ENCODE measurements around the gene PDE5A.

Gene PDE5A

GRCh38 chr4:119570401-119570800 is 58.2 kb downstream of the PDE5A start:
- Histone ChIP-seq H3K4me3 (ENCODE audit: low read length) (no peak overlapping the region), H4K20me1 (ENCODE audit: control insufficient read depth, insufficient read depth, low read depth, low read length) (no peaks in the 10 kb centered on the region), H3F3A (ENCODE audit: control insufficient read depth, insufficient read depth) (no peaks in the 10 kb centered on the region), H3K9me2 (replicated peaks; ENCODE audit: control insufficient read depth, low read length) (no peaks in the 10 kb centered on the region), H3K79me2 (ENCODE audit: control insufficient read depth, low read length) (no peaks in the 10 kb centered on the region), H3K27ac (ENCODE audit: low read depth, low read length) (no peak overlapping the region), H3K4me1 (ENCODE audit: control insufficient read depth, low read length) (no peaks in the 10 kb centered on the region), H3K27me3 (ENCODE audit: control insufficient read depth, low read length) (0 out of 2 replicates have a peak, but pooled peaks cover 5% of the 10 kb centered on the region), H3K9me3 (ENCODE audit: control insufficient read depth, insufficient read depth, low read length) (no peaks in the 10 kb centered on the region), H3K4me2 (ENCODE audit: low read length) (no peak overlapping the region), H3K36me3 (ENCODE audit: control insufficient read depth, low read length) (no peaks in the 10 kb centered on the region)
- TF ChIP-seq, protein P1, sequence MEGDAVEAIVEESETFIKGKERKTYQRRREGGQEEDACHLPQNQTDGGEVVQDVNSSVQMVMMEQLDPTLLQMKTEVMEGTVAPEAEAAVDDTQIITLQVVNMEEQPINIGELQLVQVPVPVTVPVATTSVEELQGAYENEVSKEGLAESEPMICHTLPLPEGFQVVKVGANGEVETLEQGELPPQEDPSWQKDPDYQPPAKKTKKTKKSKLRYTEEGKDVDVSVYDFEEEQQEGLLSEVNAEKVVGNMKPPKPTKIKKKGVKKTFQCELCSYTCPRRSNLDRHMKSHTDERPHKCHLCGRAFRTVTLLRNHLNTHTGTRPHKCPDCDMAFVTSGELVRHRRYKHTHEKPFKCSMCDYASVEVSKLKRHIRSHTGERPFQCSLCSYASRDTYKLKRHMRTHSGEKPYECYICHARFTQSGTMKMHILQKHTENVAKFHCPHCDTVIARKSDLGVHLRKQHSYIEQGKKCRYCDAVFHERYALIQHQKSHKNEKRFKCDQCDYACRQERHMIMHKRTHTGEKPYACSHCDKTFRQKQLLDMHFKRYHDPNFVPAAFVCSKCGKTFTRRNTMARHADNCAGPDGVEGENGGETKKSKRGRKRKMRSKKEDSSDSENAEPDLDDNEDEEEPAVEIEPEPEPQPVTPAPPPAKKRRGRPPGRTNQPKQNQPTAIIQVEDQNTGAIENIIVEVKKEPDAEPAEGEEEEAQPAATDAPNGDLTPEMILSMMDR (IDR thresholded peaks at IDR 0.05; ENCODE audit: low read depth, low read length, poor library complexity, severe bottlenecking) = no peak
- no peak for TF ChIP-seq EZH2phosphoT487 (IDR thresholded peaks at IDR 0.05; ENCODE audit: borderline replicate concordance, low read length)

DNA sequence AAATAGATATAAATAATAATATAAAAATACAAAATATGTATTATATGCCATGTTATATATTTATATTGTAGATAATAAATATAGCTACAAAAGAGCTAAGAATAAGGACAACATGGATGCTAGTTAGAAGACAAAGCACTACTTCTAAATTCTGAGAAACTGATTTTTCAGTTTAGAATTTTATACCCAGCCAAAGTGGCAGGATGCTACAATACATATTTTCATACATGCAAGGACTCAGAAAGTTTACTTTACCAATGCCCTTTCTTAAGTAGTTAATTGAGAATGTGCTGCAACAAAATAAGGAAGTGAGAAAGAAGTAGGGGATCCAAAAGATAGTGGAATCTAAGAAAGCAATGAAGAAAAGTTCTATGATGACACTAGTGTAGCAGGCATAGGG is 64.5 kb downstream of the PDE5A start:
- Histone ChIP-seq H3K9me2 (replicated peaks; ENCODE audit: control insufficient read depth, low read length) (no peaks in the 10 kb centered on the region), H4K20me1 (ENCODE audit: control insufficient read depth, insufficient read depth, low read depth, low read length) (no peaks in the 10 kb centered on the region), H3K79me2 (ENCODE audit: control insufficient read depth, low read length) (no peaks in the 10 kb centered on the region), H3F3A (ENCODE audit: control insufficient read depth, insufficient read depth) (no peaks in the 10 kb centered on the region), H3K4me2 (ENCODE audit: low read length) (no peak overlapping the region), H3K4me1 (ENCODE audit: control insufficient read depth, low read length) (no peaks in the 10 kb centered on the region), H3K4me3 (ENCODE audit: low read length) (no peak overlapping the region), H3K27ac (ENCODE audit: low read depth, low read length) (no peak overlapping the region), H3K27me3 (ENCODE audit: control insufficient read depth, low read length) (0 out of 2 replicates have a peak, but pooled peaks cover 2% of the 10 kb centered on the region), H3K9me3 (ENCODE audit: control insufficient read depth, insufficient read depth, low read length) (peaks cover 9% of the 10 kb centered on the region; the same call in 1 of the 2 replicates), H3K36me3 (ENCODE audit: control insufficient read depth, low read length) (no peaks in the 10 kb centered on the region)
- TF ChIP-seq EZH2phosphoT487 (IDR thresholded peaks at IDR 0.05; ENCODE audit: borderline replicate concordance, low read length) = no peak
- TF ChIP-seq, protein P1 (IDR thresholded peaks at IDR 0.05; ENCODE audit: low read depth, low read length, poor library complexity, severe bottlenecking) = no peak

- H4K20me1 ChIP-seq (ENCODE audit: control insufficient read depth, insufficient read depth, low read depth, low read length) = no peaks in the 10 kb centered on the region
- no peak overlapping the region for H3K4me3 ChIP-seq (ENCODE audit: low read length)
- no peak overlapping the region for H3K4me2 ChIP-seq (ENCODE audit: low read length)
- no peaks in the 10 kb centered on the region for H3K9me2 ChIP-seq (replicated peaks; ENCODE audit: control insufficient read depth, low read length)
- no peaks in the 10 kb centered on the region for H3K36me3 ChIP-seq (ENCODE audit: control insufficient read depth, low read length)
- no peaks in the 10 kb centered on the region for H3K27me3 ChIP-seq (ENCODE audit: control insufficient read depth, low read length)
- H3F3A ChIP-seq (ENCODE audit: control insufficient read depth, insufficient read depth) = no peaks in the 10 kb centered on the region
- H3K27ac ChIP-seq (ENCODE audit: low read depth, low read length) = no peak overlapping the region
- no peaks in the 10 kb centered on the region for H3K4me1 ChIP-seq (ENCODE audit: control insufficient read depth, low read length)
- no peaks in the 10 kb centered on the region for H3K79me2 ChIP-seq (ENCODE audit: control insufficient read depth, low read length)
- no peak for TF ChIP-seq EZH2phosphoT487 (IDR thresholded peaks at IDR 0.05; ENCODE audit: borderline replicate concordance, low read length)
- TF ChIP-seq, protein P1 (IDR thresholded peaks at IDR 0.05; ENCODE audit: low read depth, low read length, poor library complexity, severe bottlenecking) = peak; percentile 52
- H3K9me3 ChIP-seq (ENCODE audit: control insufficient read depth, insufficient read depth, low read length) = peaks cover 5% of the 10 kb centered on the region; the same call in 1 of the 2 replicates
Measured at GRCh38 chr4:119559044-119559647, 69.5 kb downstream of the PDE5A start.
